Gastrocnemius medialis (tissue), 4 donors: Measurements from ENCODE around the gene DAPP1. TPM values are rescaled to one million over a fixed set of nuclear protein-coding genes. Genes with fewer than 3 reads are reported as not detected.

Experiments used
- ATAC-seq, 2 donors: fragments of 150-250 bp; one replicate each; pipeline ENCODE4 v1.9.1; 2016
- DNase-seq, 2 donors: peaks; one replicate each; pipeline ENCODE4 v3.0.0-alpha.2; 2019
- H3K27ac ChIP-seq, 4 donors: fragments of 200-600 bp; sonication (generic); 1 replicate in 1 of 4; 2 replicates in 3 of 4; pipeline ENCODE4 v1.5.1; 2016 to 2018; ENCODE audit warnings: mild to moderate bottlenecking in 2 of 4, moderate library complexity in 1 of 4
- H3K27me3 ChIP-seq, 3 donors: fragments of 200-600 bp; sonication (generic) in 2 of 3; 1 replicate in 1 of 3; 2 replicates in 2 of 3; pipeline versions ENCODE4 v1.5.1 to v1.6.0; 2016 to 2019; ENCODE audit warnings: mild to moderate bottlenecking in 1 of 3, moderate library complexity in 1 of 3
- H3K36me3 ChIP-seq, 2 donors: fragments of 200-600 bp; sonication (generic) in 1 of 2; one replicate each; pipeline ENCODE4 v1.5.1; 2017 to 2018
- H3K4me1 ChIP-seq, 2 donors: fragments of 200-600 bp; sonication (generic) in 1 of 2; one replicate each; pipeline ENCODE4 v1.5.1; 2016 to 2017; ENCODE audit warnings: mild to moderate bottlenecking in 2 of 2
- H3K4me3 ChIP-seq, 4 donors: fragments of 200-600 bp; sonication (generic) in 3 of 4; 1 replicate in 1 of 4; 2 replicates in 3 of 4; pipeline ENCODE4 v1.5.1; 2016 to 2019; ENCODE audit warnings: mild to moderate bottlenecking in 2 of 4
- H3K9me3 ChIP-seq, 3 donors: fragments of 200-600 bp; sonication (generic) in 2 of 3; 1 replicate in 1 of 3; 2 replicates in 2 of 3; pipeline ENCODE4 v1.5.1; 2016 to 2019
- CTCF ChIP-seq, 5 experiments: fragments of 450-650 bp in 3 of 5; fragments of 200-600 bp in 2 of 5; sonication (generic) in 2 of 5; IDR thresholded peaks in 4 of 5; conservative IDR thresholded peaks in 1 of 5; 1 replicate in 4 of 5; 2 replicates in 1 of 5; pipeline ENCODE4 v1.5.1; 2016 to 2019; ENCODE audit warnings: antibody characterized with exemption in 5 of 5, mild to moderate bottlenecking in 3 of 5, moderate library complexity in 3 of 5
- POLR2A ChIP-seq, 2 donors: fragments of 450-650 bp; IDR thresholded peaks; one replicate each; pipeline ENCODE4 v1.6.1; 2017; ENCODE audit warnings: antibody characterized with exemption in 2 of 2, mild to moderate bottlenecking in 2 of 2, moderate library complexity in 2 of 2
- in situ Hi-C, 4 donors: fragments of 200-750 bp; cut with MboI; loops; one replicate each; pipeline versions ENCODE4 v1.15.0 to v1.8.0; 2017; ENCODE audit warnings: low sequenced_read_pairs in 4 of 4
- intact Hi-C: fragments of 100-400 bp; cut with DNase I; formaldehyde crosslinking; loops from one replicate; pipeline ENCODE4 v1.15.1; 2023; ENCODE audit warnings: low total_unique reads
- total RNA-seq, 4 donors: library from RNA; depleted of rRNA; stranded (reverse); fragments of >200 nt; gene quantifications; one replicate each; pipeline versions ENCODE4 v1.1.0 to v1.2.3, GENCODE V29; 2016

Gene DAPP1
- total RNA-seq, 4 donors from 2014 or later: 0.15 to 1.3 (median 0.72) TPM

GRCh38 chr4:99860521-99860920 is 43.9 kb downstream of the DAPP1 start:
- H3K4me3 ChIP-seq: no peak overlapping the region
- intact Hi-C loops: no loop called here
- H3K36me3 ChIP-seq: no peaks in the 10 kb centered on the region
- no peak for TF ChIP-seq POLR2A (IDR thresholded peaks at IDR 0.05)
- no peak for TF ChIP-seq CTCF (IDR thresholded peaks at IDR 0.05 in 4 of 5, conservative IDR thresholded peaks at IDR 0.05 in 1 of 5)
- H3K9me3 ChIP-seq: no peaks in the 10 kb centered on the region
- no peak overlapping the region for H3K27ac ChIP-seq
- no peaks in the 10 kb centered on the region for H3K4me1 ChIP-seq
- in situ Hi-C loops: no loop called here
- ATAC-seq: no peak
- no peaks in the 10 kb centered on the region for H3K27me3 ChIP-seq
- no peak for DNase-seq

- no peaks in the 10 kb centered on the region for H3K4me1 ChIP-seq
- in situ Hi-C loops (no loop called here), intact Hi-C loops (no loop called here)
- no peak overlapping the region for H3K27ac ChIP-seq
- H3K27me3 ChIP-seq: no peaks in the 10 kb centered on the region
- H3K9me3 ChIP-seq: no peaks in the 10 kb centered on the region
- no peak for TF ChIP-seq CTCF (IDR thresholded peaks at IDR 0.05 in 4 of 5, conservative IDR thresholded peaks at IDR 0.05 in 1 of 5)
- TF ChIP-seq POLR2A (IDR thresholded peaks at IDR 0.05): no peak
- ATAC-seq: no peak
- H3K4me3 ChIP-seq: no peak overlapping the region
- H3K36me3 ChIP-seq: no peaks in the 10 kb centered on the region
- no peak for DNase-seq
Observed at GRCh38 chr4:99861120-99861905, 44.7 kb downstream of the DAPP1 start.

- Histone ChIP-seq H3K4me1 (peaks cover 9% of the 10 kb centered on the region in 2 donors), H3K27ac (no peak overlapping the region), H3K4me3 (no peak overlapping the region), H3K9me3 (no peaks in the 10 kb centered on the region), H3K27me3 (no peaks in the 10 kb centered on the region), H3K36me3 (no peaks in the 10 kb centered on the region)
- intact Hi-C loops (no loop called here), in situ Hi-C loops (no loop called here)
- TF ChIP-seq CTCF (IDR thresholded peaks at IDR 0.05 in 4 of 5, conservative IDR thresholded peaks at IDR 0.05 in 1 of 5) (no peak), POLR2A (IDR thresholded peaks at IDR 0.05) (no peak)
- no peak for DNase-seq
- no peak for ATAC-seq
Observed at GRCh38 chr4:99863804-99864203, 47.2 kb downstream of the DAPP1 start.

- peak overlapping the region in 3 of 4 donors; percentile 5 to 25 (median 15) for H3K4me3 ChIP-seq
- DNase-seq (peak in 1 of 2 donors; percentile 28), ATAC-seq (peak; percentile 93 to 96)
- intact Hi-C loops (no loop called here), in situ Hi-C loops (no loop called here)
- H3K27me3 ChIP-seq: no peaks in the 10 kb centered on the region
- H3K9me3 ChIP-seq: no peaks in the 10 kb centered on the region
- no peaks in the 10 kb centered on the region for H3K36me3 ChIP-seq
- H3K27ac ChIP-seq: peak overlapping the region; percentile 47 to 74 (median 64)
- H3K4me1 ChIP-seq: peaks cover 9% of the 10 kb centered on the region in 2 donors
- no peak for TF ChIP-seq CTCF (IDR thresholded peaks at IDR 0.05 in 4 of 5, conservative IDR thresholded peaks at IDR 0.05 in 1 of 5)
- TF ChIP-seq POLR2A (IDR thresholded peaks at IDR 0.05): no peak
Observed at GRCh38 chr4:99868126-99868596, 51.5 kb downstream of the DAPP1 start.
